ENCODE measurements around the gene FTHL17. TPM values are rescaled to one million over a fixed set of nuclear protein-coding genes. Genes with fewer than 3 reads are reported as not detected.

Gene FTHL17
- polyA plus RNA-seq (2013, experiment 1 of 2): not detected
- not detected for polyA plus RNA-seq (2013, experiment 2 of 2)

DNA sequence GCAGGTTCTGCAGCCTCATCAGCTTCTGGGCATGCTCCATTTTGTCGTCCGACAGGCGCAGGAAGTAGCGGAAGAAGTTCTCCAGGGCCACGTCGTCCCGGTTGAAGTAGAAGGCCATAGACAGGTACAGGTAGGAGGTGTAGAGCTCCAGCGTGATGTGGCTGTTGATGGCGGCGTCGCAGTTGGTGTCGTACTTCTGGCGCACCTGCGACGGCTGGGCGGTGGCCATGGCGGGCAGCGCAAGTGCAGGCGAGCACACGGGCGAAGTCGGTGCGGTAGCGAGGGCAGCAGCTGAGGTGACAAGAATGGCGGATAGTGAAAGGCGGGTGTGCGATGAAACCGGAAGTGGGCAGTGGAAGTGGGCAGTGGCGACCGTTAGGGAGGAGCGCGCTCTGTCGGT lies at the start of gene FTHL17:
TSS of gene FTHL17 (minus strand) at position 317 of the 400 bp plus-strand sequence. CDS start at position 229, 88 bp downstream.
- Histone ChIP-seq H2BK5ac (ENCODE audit: low read length) (no peak within 1 kb of the TSS), H3K27me3 (ENCODE audit: insufficient read depth, low read length, poor library complexity) (no peaks in the 10 kb centered on the region), H3K56ac (ENCODE audit: low read length) (no peak within 1 kb of the TSS), H3K4me2 (ENCODE audit: low read length) (no peak within 1 kb of the TSS), H3K36me3 (ENCODE audit: control insufficient read depth, insufficient read depth, low read length) (no peaks in the 10 kb centered on the region), H2BK15ac (replicated peaks; ENCODE audit: low read depth) (no peak within 1 kb of the TSS), H4K8ac (ENCODE audit: low read depth, low read length) (no peak within 1 kb of the TSS), H3K4me1 (ENCODE audit: control insufficient read depth, low read depth, low read length) (no peaks in the 10 kb centered on the region), H2AK5ac (ENCODE audit: low read length) (no peak within 1 kb of the TSS), H4K5ac (ENCODE audit: low read length) (no peak within 1 kb of the TSS), H3K23ac (ENCODE audit: low read length) (no peak within 1 kb of the TSS), H3K79me1 (ENCODE audit: low read length) (no peaks in the 10 kb centered on the region), H3K18ac (ENCODE audit: low read length) (no peak within 1 kb of the TSS), H3K9ac (ENCODE audit: low read length) (no peak within 1 kb of the TSS), H3K27ac (ENCODE audit: low read depth, low read length) (no peak within 1 kb of the TSS), H2BK120ac (ENCODE audit: low read depth, low read length) (no peak within 1 kb of the TSS), H3K4ac (ENCODE audit: low read depth, low read length) (no peak within 1 kb of the TSS), H3K4me3 (ENCODE audit: low read length) (no peak within 1 kb of the TSS), H3K79me2 (ENCODE audit: control insufficient read depth, insufficient read depth, low read length) (no peaks in the 10 kb centered on the region)
- no CpG with 5 or more reads among the region's 33 CpGs for WGBS (ENCODE audit: extremely low coverage, insufficient coverage, low lambda C conversion rate)
- DNase-seq: no peak

DNA sequence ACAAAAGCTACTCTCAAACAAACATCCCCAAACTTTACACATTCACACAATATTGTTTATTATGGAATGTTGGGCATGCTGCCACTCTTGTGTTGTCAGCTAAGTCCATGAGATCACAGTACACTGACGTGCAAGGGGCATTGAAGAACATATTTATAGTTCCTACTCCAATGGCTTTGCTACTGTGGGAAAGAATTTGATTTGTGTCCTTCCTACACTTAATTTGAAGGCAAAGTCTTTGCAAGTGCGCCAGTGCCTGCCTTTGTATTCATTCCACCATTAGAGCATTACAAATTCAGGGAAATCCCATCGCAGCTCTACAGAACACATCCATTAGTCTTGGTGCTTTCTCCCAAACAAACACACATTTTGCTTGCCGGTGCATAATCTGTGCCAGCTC lies 45.4 kb upstream of the FTHL17 start:
- Histone ChIP-seq H4K8ac (ENCODE audit: low read depth, low read length) (no peak overlapping the region), H3K79me2 (ENCODE audit: control insufficient read depth, insufficient read depth, low read length) (no peaks in the 10 kb centered on the region), H3K79me1 (ENCODE audit: low read length) (no peaks in the 10 kb centered on the region), H3K4me2 (ENCODE audit: low read length) (no peak overlapping the region), H3K27ac (ENCODE audit: low read depth, low read length) (no peak overlapping the region), H3K9ac (ENCODE audit: low read length) (no peak overlapping the region), H4K5ac (ENCODE audit: low read length) (no peak overlapping the region), H3K27me3 (ENCODE audit: insufficient read depth, low read length, poor library complexity) (no peaks in the 10 kb centered on the region), H3K4me1 (ENCODE audit: control insufficient read depth, low read depth, low read length) (no peaks in the 10 kb centered on the region), H3K36me3 (ENCODE audit: control insufficient read depth, insufficient read depth, low read length) (no peaks in the 10 kb centered on the region), H2AK5ac (ENCODE audit: low read length) (no peak overlapping the region), H2BK5ac (ENCODE audit: low read length) (no peak overlapping the region), H2BK120ac (ENCODE audit: low read depth, low read length) (no peak overlapping the region), H3K18ac (ENCODE audit: low read length) (no peak overlapping the region), H3K4me3 (ENCODE audit: low read length) (no peak overlapping the region), H3K23ac (ENCODE audit: low read length) (no peak overlapping the region), H2BK15ac (replicated peaks; ENCODE audit: low read depth) (no peak overlapping the region), H3K56ac (ENCODE audit: low read length) (no peak overlapping the region), H3K4ac (ENCODE audit: low read depth, low read length) (no peak overlapping the region)
- WGBS (ENCODE audit: extremely low coverage, insufficient coverage, low lambda C conversion rate): no CpG with 5 or more reads among the region's 4 CpGs
- DNase-seq: no peak

GRCh38 chrX:31115398-31115797 lies 43.6 kb upstream of the FTHL17 start:
- no peak overlapping the region for H2BK120ac ChIP-seq (ENCODE audit: low read depth, low read length)
- no peak overlapping the region for H3K23ac ChIP-seq (ENCODE audit: low read length)
- no CpG with 5 or more reads among the region's 4 CpGs for WGBS (ENCODE audit: extremely low coverage, insufficient coverage, low lambda C conversion rate)
- no peak overlapping the region for H3K4ac ChIP-seq (ENCODE audit: low read depth, low read length)
- H2AK5ac ChIP-seq (ENCODE audit: low read length): no peak overlapping the region
- no peak overlapping the region for H3K4me2 ChIP-seq (ENCODE audit: low read length)
- no peak overlapping the region for H2BK5ac ChIP-seq (ENCODE audit: low read length)
- H3K27me3 ChIP-seq (ENCODE audit: insufficient read depth, low read length, poor library complexity): no peaks in the 10 kb centered on the region
- no peak overlapping the region for H2BK15ac ChIP-seq (replicated peaks; ENCODE audit: low read depth)
- no peaks in the 10 kb centered on the region for H3K36me3 ChIP-seq (ENCODE audit: control insufficient read depth, insufficient read depth, low read length)
- H3K18ac ChIP-seq (ENCODE audit: low read length): no peak overlapping the region
- H4K5ac ChIP-seq (ENCODE audit: low read length): no peak overlapping the region
- H4K8ac ChIP-seq (ENCODE audit: low read depth, low read length): no peak overlapping the region
- no peak overlapping the region for H3K9ac ChIP-seq (ENCODE audit: low read length)
- no peak overlapping the region for H3K27ac ChIP-seq (ENCODE audit: low read depth, low read length)
- H3K79me2 ChIP-seq (ENCODE audit: control insufficient read depth, insufficient read depth, low read length): no peaks in the 10 kb centered on the region
- H3K56ac ChIP-seq (ENCODE audit: low read length): no peak overlapping the region
- no peaks in the 10 kb centered on the region for H3K79me1 ChIP-seq (ENCODE audit: low read length)
- no peak overlapping the region for H3K4me3 ChIP-seq (ENCODE audit: low read length)
- DNase-seq: no peak
- H3K4me1 ChIP-seq (ENCODE audit: control insufficient read depth, low read depth, low read length): no peaks in the 10 kb centered on the region

GRCh38 chrX:31114858-31115257 lies 43.0 kb upstream of the FTHL17 start:
- H3K4me2 ChIP-seq (ENCODE audit: low read length): no peak overlapping the region
- H3K18ac ChIP-seq (ENCODE audit: low read length): no peak overlapping the region
- H3K79me2 ChIP-seq (ENCODE audit: control insufficient read depth, insufficient read depth, low read length): no peaks in the 10 kb centered on the region
- no peaks in the 10 kb centered on the region for H3K79me1 ChIP-seq (ENCODE audit: low read length)
- no peak for DNase-seq
- H3K4me3 ChIP-seq (ENCODE audit: low read length): no peak overlapping the region
- H3K4ac ChIP-seq (ENCODE audit: low read depth, low read length): no peak overlapping the region
- no peak overlapping the region for H2BK5ac ChIP-seq (ENCODE audit: low read length)
- H3K56ac ChIP-seq (ENCODE audit: low read length): no peak overlapping the region
- H3K4me1 ChIP-seq (ENCODE audit: control insufficient read depth, low read depth, low read length): no peaks in the 10 kb centered on the region
- H3K23ac ChIP-seq (ENCODE audit: low read length): no peak overlapping the region
- no peak overlapping the region for H2BK15ac ChIP-seq (replicated peaks; ENCODE audit: low read depth)
- H4K5ac ChIP-seq (ENCODE audit: low read length): no peak overlapping the region
- no peak overlapping the region for H2BK120ac ChIP-seq (ENCODE audit: low read depth, low read length)
- no peaks in the 10 kb centered on the region for H3K27me3 ChIP-seq (ENCODE audit: insufficient read depth, low read length, poor library complexity)
- WGBS (ENCODE audit: extremely low coverage, insufficient coverage, low lambda C conversion rate): no CpG with 5 or more reads among the region's 2 CpGs
- H3K36me3 ChIP-seq (ENCODE audit: control insufficient read depth, insufficient read depth, low read length): no peaks in the 10 kb centered on the region
- H3K27ac ChIP-seq (ENCODE audit: low read depth, low read length): no peak overlapping the region
- H3K9ac ChIP-seq (ENCODE audit: low read length): no peak overlapping the region
- H2AK5ac ChIP-seq (ENCODE audit: low read length): no peak overlapping the region
- no peak overlapping the region for H4K8ac ChIP-seq (ENCODE audit: low read depth, low read length)

GRCh38 chrX:31112226-31112999 lies 40.6 kb upstream of the FTHL17 start:
- Histone ChIP-seq H2AK5ac (ENCODE audit: low read length) (no peak overlapping the region), H3K23ac (ENCODE audit: low read length) (no peak overlapping the region), H3K27ac (ENCODE audit: low read depth, low read length) (no peak overlapping the region), H3K4me2 (ENCODE audit: low read length) (no peak overlapping the region), H3K79me2 (ENCODE audit: control insufficient read depth, insufficient read depth, low read length) (no peaks in the 10 kb centered on the region), H2BK5ac (ENCODE audit: low read length) (no peak overlapping the region), H3K27me3 (ENCODE audit: insufficient read depth, low read length, poor library complexity) (no peaks in the 10 kb centered on the region), H4K8ac (ENCODE audit: low read depth, low read length) (no peak overlapping the region), H3K4ac (ENCODE audit: low read depth, low read length) (no peak overlapping the region), H3K4me3 (ENCODE audit: low read length) (no peak overlapping the region), H4K5ac (ENCODE audit: low read length) (no peak overlapping the region), H3K36me3 (ENCODE audit: control insufficient read depth, insufficient read depth, low read length) (no peaks in the 10 kb centered on the region), H2BK15ac (replicated peaks; ENCODE audit: low read depth) (no peak overlapping the region), H3K4me1 (ENCODE audit: control insufficient read depth, low read depth, low read length) (no peaks in the 10 kb centered on the region), H3K79me1 (ENCODE audit: low read length) (no peaks in the 10 kb centered on the region), H3K56ac (ENCODE audit: low read length) (no peak overlapping the region), H3K18ac (ENCODE audit: low read length) (no peak overlapping the region), H3K9ac (ENCODE audit: low read length) (no peak overlapping the region), H2BK120ac (ENCODE audit: low read depth, low read length) (no peak overlapping the region)
- no CpG with 5 or more reads among the region's 5 CpGs for WGBS (ENCODE audit: extremely low coverage, insufficient coverage, low lambda C conversion rate)
- no peak for DNase-seq

DNA sequence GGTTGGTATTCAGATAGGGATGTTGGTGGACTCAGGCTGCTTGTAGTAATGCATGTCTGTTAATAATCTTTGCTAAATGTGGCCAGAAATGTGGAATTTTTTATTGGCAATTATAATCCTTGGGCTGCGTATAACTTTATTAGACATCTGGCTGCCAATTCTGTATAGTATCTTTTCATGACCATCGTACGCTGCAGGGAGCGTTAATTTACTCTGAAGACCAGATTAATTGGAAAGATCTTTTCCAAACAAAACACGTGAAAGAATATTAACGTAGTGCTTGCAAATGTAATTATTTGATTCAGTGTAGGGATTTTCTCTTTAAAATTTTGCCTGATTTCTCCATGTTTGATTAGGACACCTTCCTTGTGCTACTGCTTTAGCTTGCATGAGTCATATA lies 38.8 kb upstream of the FTHL17 start:
- no peak overlapping the region for H2AK5ac ChIP-seq (ENCODE audit: low read length)
- H3K27me3 ChIP-seq (ENCODE audit: insufficient read depth, low read length, poor library complexity): no peaks in the 10 kb centered on the region
- WGBS (ENCODE audit: extremely low coverage, insufficient coverage, low lambda C conversion rate): no CpG with 5 or more reads among the region's 6 CpGs
- H3K79me2 ChIP-seq (ENCODE audit: control insufficient read depth, insufficient read depth, low read length): no peaks in the 10 kb centered on the region
- no peak overlapping the region for H2BK5ac ChIP-seq (ENCODE audit: low read length)
- H3K79me1 ChIP-seq (ENCODE audit: low read length): no peaks in the 10 kb centered on the region
- no peak overlapping the region for H3K23ac ChIP-seq (ENCODE audit: low read length)
- no peak overlapping the region for H3K56ac ChIP-seq (ENCODE audit: low read length)
- no peaks in the 10 kb centered on the region for H3K4me1 ChIP-seq (ENCODE audit: control insufficient read depth, low read depth, low read length)
- H2BK120ac ChIP-seq (ENCODE audit: low read depth, low read length): no peak overlapping the region
- H3K9ac ChIP-seq (ENCODE audit: low read length): no peak overlapping the region
- H4K8ac ChIP-seq (ENCODE audit: low read depth, low read length): no peak overlapping the region
- no peak overlapping the region for H3K4me3 ChIP-seq (ENCODE audit: low read length)
- H3K36me3 ChIP-seq (ENCODE audit: control insufficient read depth, insufficient read depth, low read length): no peaks in the 10 kb centered on the region
- no peak for DNase-seq
- no peak overlapping the region for H3K4ac ChIP-seq (ENCODE audit: low read depth, low read length)
- H3K4me2 ChIP-seq (ENCODE audit: low read length): no peak overlapping the region
- H3K18ac ChIP-seq (ENCODE audit: low read length): no peak overlapping the region
- H3K27ac ChIP-seq (ENCODE audit: low read depth, low read length): no peak overlapping the region
- no peak overlapping the region for H4K5ac ChIP-seq (ENCODE audit: low read length)
- no peak overlapping the region for H2BK15ac ChIP-seq (replicated peaks; ENCODE audit: low read depth)
